Testis (tissue), 3 donors: ENCODE data around the gene ACTL10. TPM values are rescaled to one million over a fixed set of nuclear protein-coding genes. Genes with fewer than 3 reads are reported as not detected.

ENCODE experiments used
- DNase-seq: peaks from one replicate; pipeline ENCODE4 v3.0.0-alpha.2; 2019
- H3K27ac ChIP-seq, 2 donors: fragments of 200-600 bp; sonication (generic); one replicate each; pipeline ENCODE4 v1.5.1; 2019
- H3K27me3 ChIP-seq: fragments of 200-600 bp; sonication (generic); one replicate; pipeline ENCODE4 v1.5.1; 2019
- H3K36me3 ChIP-seq: fragments of 200-600 bp; sonication (generic); one replicate; pipeline ENCODE4 v1.5.1; 2017; ENCODE audit warnings: low read depth; ENCODE audit errors: missing control alignments
- H3K4me1 ChIP-seq: fragments of 200-600 bp; sonication (generic); one replicate; pipeline ENCODE4 v1.5.1; 2019
- H3K4me3 ChIP-seq, 2 donors: fragments of 200-600 bp; sonication (generic); one replicate each; pipeline ENCODE4 v1.5.1; 2017 to 2019
- H3K9me3 ChIP-seq: fragments of 200-600 bp; sonication (generic); one replicate; pipeline ENCODE4 v1.5.1; 2017
- POLR2A ChIP-seq: fragments of 450-650 bp; IDR thresholded peaks from one replicate; pipeline ENCODE4 v1.6.1; 2017; ENCODE audit warnings: antibody characterized with exemption, mild to moderate bottlenecking, moderate library complexity
- WGBS, 2 donors: methylation state at CpG; one replicate each; pipeline ENCODE4 v1.1.5; 2018; 5-methylcytosine and 5-hydroxymethylcytosine counted together
- intact Hi-C: fragments of 100-400 bp; cut with DNase I; formaldehyde crosslinking; loops from one replicate; pipeline ENCODE4 v1.15.1; 2023; ENCODE audit warnings: low total_unique reads
- polyA plus RNA-seq: library from polyadenylated mRNA; stranded (reverse); fragments of 350-450 nt; fragmentation: Illumina TruSeq; extraction: RNeasy Lipid Tissue Mini Kit (QIAGEN cat#74804); gene quantifications from one replicate; pipeline ENCODE4 v1.2.3, GENCODE V29; 2014; ENCODE audit warnings: low read depth, low replicate concordance; ENCODE audit not compliant: insufficient read depth
- total RNA-seq, 2 donors: library from RNA; depleted of rRNA; stranded (reverse); fragments of >200 nt; gene quantifications; one replicate each; pipeline ENCODE4 v1.2.3, GENCODE V29; 2016
- TF ChIP-seq, protein P1 (sequence below), 3 experiments: fragments of 450-650 bp in 2 of 3; fragments of 200-600 bp in 1 of 3; sonication (generic) in 1 of 3; IDR thresholded peaks; one replicate each; pipeline ENCODE4 v1.5.1; 2016 to 2019; ENCODE audit warnings: antibody characterized with exemption in 3 of 3, mild to moderate bottlenecking in 2 of 3, moderate library complexity in 1 of 3

ACTL10 gene
- total and polyA plus RNA-seq, 3 donors from 2014 or later, result 26.6 to 62.1 (median 55.0) TPM

GRCh38 chr20:33667245-33667675 lies 517 bp downstream of the ACTL10 start:
- TF ChIP-seq, protein P1, sequence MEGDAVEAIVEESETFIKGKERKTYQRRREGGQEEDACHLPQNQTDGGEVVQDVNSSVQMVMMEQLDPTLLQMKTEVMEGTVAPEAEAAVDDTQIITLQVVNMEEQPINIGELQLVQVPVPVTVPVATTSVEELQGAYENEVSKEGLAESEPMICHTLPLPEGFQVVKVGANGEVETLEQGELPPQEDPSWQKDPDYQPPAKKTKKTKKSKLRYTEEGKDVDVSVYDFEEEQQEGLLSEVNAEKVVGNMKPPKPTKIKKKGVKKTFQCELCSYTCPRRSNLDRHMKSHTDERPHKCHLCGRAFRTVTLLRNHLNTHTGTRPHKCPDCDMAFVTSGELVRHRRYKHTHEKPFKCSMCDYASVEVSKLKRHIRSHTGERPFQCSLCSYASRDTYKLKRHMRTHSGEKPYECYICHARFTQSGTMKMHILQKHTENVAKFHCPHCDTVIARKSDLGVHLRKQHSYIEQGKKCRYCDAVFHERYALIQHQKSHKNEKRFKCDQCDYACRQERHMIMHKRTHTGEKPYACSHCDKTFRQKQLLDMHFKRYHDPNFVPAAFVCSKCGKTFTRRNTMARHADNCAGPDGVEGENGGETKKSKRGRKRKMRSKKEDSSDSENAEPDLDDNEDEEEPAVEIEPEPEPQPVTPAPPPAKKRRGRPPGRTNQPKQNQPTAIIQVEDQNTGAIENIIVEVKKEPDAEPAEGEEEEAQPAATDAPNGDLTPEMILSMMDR (IDR thresholded peaks at IDR 0.05), result no peak
- no peak for TF ChIP-seq POLR2A
- H3K36me3 ChIP-seq, result no peaks in the 10 kb centered on the region
- peak overlapping the region; percentile 52 to 67 for H3K4me3 ChIP-seq
- H3K27ac ChIP-seq, result peak overlapping the region; percentile 59 to 79
- peaks cover 23% of the 10 kb centered on the region for H3K4me1 ChIP-seq
- 35% methylated on average over 4 to 55 of the region's 55 CpGs for WGBS, 2 donors
- H3K27me3 ChIP-seq, result no peaks in the 10 kb centered on the region
- intact Hi-C loops, result loop anchor here (5.0 kb wide), 1 partner anchor 65 kb away; the partner anchor contains the start of gene ZNF341
- H3K9me3 ChIP-seq, result no peaks in the 10 kb centered on the region
- no peak for DNase-seq

DNA sequence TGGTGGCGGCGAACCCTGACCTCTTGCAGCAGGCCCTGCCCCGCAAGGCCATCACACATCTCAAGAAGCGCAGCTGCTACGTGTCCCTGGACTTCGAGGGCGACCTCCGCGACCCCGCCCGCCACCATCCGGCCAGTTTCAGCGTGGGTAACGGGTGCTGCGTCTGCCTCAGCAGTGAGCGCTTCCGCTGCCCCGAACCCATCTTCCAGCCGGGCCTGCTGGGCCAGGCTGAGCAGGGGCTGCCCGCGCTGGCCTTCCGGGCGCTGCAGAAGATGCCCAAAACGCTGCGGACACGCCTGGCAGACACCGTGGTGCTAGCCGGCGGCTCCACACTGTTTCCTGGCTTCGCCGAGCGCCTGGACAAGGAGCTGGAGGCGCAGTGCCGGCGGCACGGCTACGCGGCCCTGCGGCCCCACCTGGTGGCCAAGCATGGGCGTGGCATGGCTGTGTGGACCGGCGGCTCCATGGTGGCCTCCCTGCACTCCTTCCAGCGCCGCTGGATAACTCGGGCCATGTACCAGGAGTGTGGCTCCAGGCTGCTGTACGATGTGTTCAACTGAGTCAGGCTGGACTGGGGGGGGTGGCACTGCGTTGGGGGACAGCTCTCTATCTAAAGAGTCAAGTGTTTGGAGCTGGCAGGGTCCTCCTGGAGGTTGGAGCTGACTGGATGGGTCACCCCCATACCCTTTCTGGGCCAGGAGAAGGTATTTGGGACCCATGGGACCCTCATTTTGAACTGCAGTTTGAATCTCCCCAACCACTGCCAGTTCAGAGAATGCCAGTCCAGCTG lies 1.1 kb downstream of the ACTL10 start:
- TF ChIP-seq, protein P1 (IDR thresholded peaks at IDR 0.05), result peak; percentile 77 to 83 (median 83)
- no peak for TF ChIP-seq POLR2A
- Histone ChIP-seq H3K4me3 (peak overlapping the region; percentile 52 to 67), H3K36me3 (no peaks in the 10 kb centered on the region), H3K27ac (peak overlapping the region; percentile 59 to 79), H3K4me1 (peaks cover 24% of the 10 kb centered on the region), H3K9me3 (no peaks in the 10 kb centered on the region), H3K27me3 (no peaks in the 10 kb centered on the region)
- DNase-seq, result peak; percentile 73
- 20 to 37% methylated on average over 2 to 47 of the region's 47 CpGs for WGBS, 2 donors
- intact Hi-C loops, result loop anchor here (5.0 kb wide), 1 partner anchor 64 kb away; the partner anchor contains the start of gene ZNF341

GRCh38 chr20:33668466-33669155 lies 1.9 kb downstream of the ACTL10 start:
- H3K27me3 ChIP-seq, result no peaks in the 10 kb centered on the region
- WGBS, 2 donors, result 83 to 88% methylated on average over 6 to 13 of the region's 13 CpGs
- H3K36me3 ChIP-seq, result no peaks in the 10 kb centered on the region
- H3K9me3 ChIP-seq, result no peaks in the 10 kb centered on the region
- intact Hi-C loops, result loop anchor here (5.0 kb wide), 1 partner anchor 64 kb away; the partner anchor contains the start of gene ZNF341
- DNase-seq, result no peak
- H3K27ac ChIP-seq, result no peak overlapping the region
- H3K4me1 ChIP-seq, result peaks cover 28% of the 10 kb centered on the region
- TF ChIP-seq, protein P1 (IDR thresholded peaks at IDR 0.05), result no peak
- TF ChIP-seq POLR2A, result no peak
- no peak overlapping the region for H3K4me3 ChIP-seq

- 93 to 100% methylated on average over 5 of the region's 5 CpGs for WGBS, 2 donors
- intact Hi-C loops, result loop anchor here (5.0 kb wide), 1 partner anchor 63 kb away; the partner anchor contains the start of gene ZNF341
- TF ChIP-seq, protein P1 (IDR thresholded peaks at IDR 0.05), result no peak
- TF ChIP-seq POLR2A, result no peak
- no peak overlapping the region for H3K4me3 ChIP-seq
- H3K36me3 ChIP-seq, result no peaks in the 10 kb centered on the region
- H3K27ac ChIP-seq, result no peak overlapping the region
- DNase-seq, result no peak
- no peaks in the 10 kb centered on the region for H3K27me3 ChIP-seq
- H3K9me3 ChIP-seq, result no peaks in the 10 kb centered on the region
- peaks cover 26% of the 10 kb centered on the region for H3K4me1 ChIP-seq
Observed at GRCh38 chr20:33669224-33669623, 2.5 kb downstream of the ACTL10 start.
